Retinal pigment epithelial cell (primary cell): ENCODE results near the gene HECTD4.

ENCODE experiments used
- DNase-seq: peaks from one replicate; pipeline ENCODE4 v3.0.0-alpha.2; 2010; ENCODE audit warnings: low read depth
- H3K4me3 ChIP-seq: 2 replicates; pipeline ENCODE4 v1.5.1; 2011; ENCODE audit warnings: mild to moderate bottlenecking, low read length, control low read depth, moderate library complexity
- TF ChIP-seq, protein P1 (sequence below): conservative IDR thresholded peaks from 2 replicates; pipeline ENCODE4 v1.5.1; 2011; ENCODE audit warnings: low read depth, low read length, control low read depth, inconsistent platforms

The HECTD4 gene

DNA sequence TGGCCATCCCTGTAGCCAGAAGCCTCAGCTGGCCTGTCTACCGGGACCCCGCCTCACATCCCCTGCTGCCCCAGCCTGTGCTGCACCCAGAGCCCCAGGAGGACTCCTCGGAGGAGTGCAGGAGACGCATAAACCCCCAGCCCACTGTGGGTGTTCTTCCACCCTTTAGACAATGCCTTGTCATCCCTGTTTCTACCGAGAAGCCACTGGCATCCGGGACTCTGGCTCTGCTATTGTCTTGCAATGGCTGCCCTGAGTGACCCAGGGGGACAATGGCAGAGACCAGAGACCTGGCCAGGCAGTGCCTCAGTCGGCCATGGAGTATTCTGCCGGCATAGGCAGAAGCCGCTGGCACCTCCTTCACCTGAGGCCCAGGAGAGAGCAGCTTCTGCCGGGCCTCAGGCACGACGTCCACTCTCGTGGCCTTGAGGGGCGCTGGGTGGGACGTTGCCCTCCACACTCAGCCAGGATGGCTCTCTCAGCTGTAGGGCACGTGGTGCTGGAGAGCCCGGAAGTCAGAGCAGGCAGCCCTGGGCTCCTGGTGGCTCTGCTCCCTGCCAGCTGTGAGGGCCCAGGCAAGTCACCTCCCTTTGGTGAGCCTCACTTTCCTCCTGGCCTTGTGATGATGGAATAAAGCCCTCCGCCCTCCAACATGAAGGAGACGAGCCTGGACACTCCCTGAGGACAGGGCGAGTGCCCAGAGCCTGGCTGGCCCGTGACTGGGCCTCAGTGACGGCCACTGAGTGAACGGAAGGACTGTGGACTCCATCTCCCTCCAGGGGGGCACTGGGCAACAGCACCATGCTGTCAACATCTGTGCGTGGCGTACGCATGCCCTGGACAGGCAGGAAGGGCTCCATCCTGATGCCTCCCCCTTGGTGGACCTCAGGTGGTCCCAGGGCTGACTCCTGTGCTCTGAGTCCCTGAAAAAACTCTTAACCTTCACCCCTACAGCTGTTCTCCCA, 215.9 kb downstream of the HECTD4 start:
- TF ChIP-seq, protein P1, sequence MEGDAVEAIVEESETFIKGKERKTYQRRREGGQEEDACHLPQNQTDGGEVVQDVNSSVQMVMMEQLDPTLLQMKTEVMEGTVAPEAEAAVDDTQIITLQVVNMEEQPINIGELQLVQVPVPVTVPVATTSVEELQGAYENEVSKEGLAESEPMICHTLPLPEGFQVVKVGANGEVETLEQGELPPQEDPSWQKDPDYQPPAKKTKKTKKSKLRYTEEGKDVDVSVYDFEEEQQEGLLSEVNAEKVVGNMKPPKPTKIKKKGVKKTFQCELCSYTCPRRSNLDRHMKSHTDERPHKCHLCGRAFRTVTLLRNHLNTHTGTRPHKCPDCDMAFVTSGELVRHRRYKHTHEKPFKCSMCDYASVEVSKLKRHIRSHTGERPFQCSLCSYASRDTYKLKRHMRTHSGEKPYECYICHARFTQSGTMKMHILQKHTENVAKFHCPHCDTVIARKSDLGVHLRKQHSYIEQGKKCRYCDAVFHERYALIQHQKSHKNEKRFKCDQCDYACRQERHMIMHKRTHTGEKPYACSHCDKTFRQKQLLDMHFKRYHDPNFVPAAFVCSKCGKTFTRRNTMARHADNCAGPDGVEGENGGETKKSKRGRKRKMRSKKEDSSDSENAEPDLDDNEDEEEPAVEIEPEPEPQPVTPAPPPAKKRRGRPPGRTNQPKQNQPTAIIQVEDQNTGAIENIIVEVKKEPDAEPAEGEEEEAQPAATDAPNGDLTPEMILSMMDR: no peak
- H3K4me3 ChIP-seq: no peak overlapping the region

DNA sequence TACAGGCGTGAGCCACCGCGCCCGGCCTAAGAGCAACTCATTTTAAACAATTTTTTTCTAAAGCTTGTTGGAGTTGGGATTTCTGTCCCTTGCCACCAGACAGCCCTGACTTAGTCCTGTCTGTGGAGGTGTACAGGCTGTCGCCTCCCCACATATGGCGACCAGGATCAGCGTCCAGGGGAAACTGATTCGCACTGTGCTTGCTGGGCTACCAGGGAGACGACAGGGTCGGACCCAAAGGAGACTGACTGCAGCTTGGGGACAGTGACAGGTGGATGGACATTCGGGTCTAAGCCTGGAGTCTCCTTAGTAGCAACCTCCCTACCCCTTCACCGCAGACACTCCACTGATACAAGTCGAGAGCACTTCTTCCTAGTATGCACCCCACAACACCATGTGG, 216.6 kb downstream of the HECTD4 start:
- DNase-seq: no peak
- TF ChIP-seq, protein P1: no peak

More for the DNA sequence above, 215.9 kb downstream of the HECTD4 start:
- no peak for DNase-seq

DNA sequence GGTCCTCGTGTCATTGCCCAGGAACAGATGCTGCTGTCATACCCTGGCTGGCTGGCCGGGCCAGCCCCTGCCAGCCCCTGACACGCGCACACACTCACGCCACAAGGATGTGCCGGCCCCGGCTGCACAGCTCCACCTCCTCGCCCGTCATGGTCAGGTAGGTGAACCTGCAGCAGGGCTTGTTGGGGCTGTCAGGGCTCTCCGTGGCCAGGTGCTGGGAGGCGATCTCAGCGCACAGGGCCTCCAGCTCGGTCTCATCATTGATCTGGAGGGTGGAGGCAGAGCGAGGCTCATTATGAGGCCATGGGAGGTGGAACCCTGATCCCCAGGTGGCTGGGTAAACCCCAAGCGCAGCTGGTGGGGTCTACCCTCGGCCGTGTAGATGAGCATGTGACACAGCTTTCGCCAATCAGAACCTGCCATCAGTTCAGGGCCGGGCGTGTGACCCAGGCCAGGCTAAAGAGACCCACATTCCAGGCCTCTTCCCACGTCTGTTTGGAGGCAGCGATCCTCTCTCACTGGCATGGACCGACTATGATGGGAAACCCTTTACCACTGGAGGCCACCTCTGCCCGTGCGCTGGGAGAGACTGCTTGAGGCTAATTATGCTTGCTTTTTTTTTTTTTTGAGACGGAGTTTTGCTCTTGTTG, 218.1 kb downstream of the HECTD4 start:
- no peak for DNase-seq
- TF ChIP-seq, protein P1: no peak
- H3K4me3 ChIP-seq: no peak overlapping the region

More for the DNA sequence above, 216.6 kb downstream of the HECTD4 start:
- H3K4me3 ChIP-seq: no peak overlapping the region

DNA sequence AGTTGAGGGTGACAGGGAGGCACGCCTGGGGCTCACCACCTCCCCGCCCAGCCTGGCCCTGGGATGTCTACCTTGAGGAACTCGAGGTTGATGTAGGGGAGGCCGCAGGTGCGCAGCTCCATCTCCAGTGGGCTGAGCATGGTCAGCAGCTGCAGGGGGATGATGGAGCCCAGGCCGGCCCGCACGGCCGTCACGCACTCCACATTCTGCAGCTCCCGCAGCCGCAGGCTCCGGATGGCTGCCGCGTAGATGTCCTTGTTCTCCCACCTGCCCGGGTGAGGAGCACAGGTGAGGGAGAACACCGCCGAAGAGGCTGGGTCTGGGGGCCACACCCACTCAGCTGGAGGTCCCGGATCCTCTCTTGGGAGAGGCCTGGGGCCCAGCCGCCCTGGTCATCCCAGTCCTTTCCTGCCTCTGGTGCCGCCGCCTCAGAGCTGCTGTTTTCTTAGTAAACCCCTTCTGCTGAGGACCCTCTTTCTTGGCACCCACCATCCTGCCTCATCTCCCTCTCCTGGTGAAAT, 218.7 kb downstream of the HECTD4 start:
- no peak for DNase-seq
- no peak overlapping the region for H3K4me3 ChIP-seq
- TF ChIP-seq, protein P1: no peak

DNA sequence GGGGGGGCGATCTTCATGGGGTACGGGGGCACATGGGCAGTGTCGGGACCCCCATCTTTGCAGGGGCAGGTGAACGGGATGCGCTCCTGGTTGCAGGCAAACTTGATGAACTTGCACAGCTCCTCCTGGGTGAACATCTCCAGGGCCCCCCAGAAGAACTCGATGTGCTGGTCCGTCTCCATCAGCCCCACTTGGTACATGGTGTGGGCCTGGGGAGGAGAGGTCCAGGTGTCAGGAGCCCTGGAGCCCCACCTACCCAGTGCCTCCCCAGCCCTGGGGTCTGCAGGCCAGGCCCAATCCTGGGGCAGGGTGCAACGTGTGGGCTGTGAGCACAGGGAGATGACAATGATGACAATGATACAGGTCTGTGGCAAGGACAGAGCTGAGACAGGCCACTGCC, 219.2 kb downstream of the HECTD4 start:
- H3K4me3 ChIP-seq: no peak overlapping the region
- DNase-seq: no peak
- TF ChIP-seq, protein P1: no peak

DNA sequence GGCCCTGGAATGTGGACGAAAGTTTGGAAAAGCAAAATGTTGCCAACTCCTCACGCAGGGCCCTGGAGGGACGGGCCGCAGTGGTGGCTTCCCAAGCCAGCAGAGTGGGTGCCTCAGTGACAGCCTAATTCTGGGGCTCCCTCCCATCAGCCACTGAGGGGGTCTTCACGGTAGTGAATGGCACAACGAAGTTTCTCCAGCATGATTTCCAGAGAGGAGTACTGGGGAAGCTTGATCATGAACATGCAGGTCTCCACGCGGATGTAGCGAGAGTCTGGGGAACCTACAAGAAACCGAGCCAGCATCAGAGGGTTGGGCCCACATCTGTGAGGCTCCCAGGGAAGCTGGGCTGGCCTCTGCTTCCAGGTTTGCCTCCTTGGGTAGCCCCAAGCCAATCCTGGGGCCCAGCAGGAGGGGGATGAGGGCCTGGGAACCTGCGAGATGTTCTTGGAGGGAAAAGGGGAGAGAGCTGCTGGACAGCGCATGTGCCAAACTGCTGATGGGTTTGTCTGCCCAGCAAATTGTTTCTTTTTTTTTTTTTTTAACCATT, 219.9 kb downstream of the HECTD4 start:
- TF ChIP-seq, protein P1: no peak
- DNase-seq: no peak
- H3K4me3 ChIP-seq: no peak overlapping the region
